ENCODE measurements around the gene USP47. TPM values are rescaled to one million over a fixed set of nuclear protein-coding genes. Genes with fewer than 3 reads are reported as not detected.
A peak's percentile ranks its signal among the peaks of the same experiment; 100 is the strongest.

The USP47 gene
- total RNA-seq, 1 donor from 2014 or later: 54.6 TPM

DNA sequence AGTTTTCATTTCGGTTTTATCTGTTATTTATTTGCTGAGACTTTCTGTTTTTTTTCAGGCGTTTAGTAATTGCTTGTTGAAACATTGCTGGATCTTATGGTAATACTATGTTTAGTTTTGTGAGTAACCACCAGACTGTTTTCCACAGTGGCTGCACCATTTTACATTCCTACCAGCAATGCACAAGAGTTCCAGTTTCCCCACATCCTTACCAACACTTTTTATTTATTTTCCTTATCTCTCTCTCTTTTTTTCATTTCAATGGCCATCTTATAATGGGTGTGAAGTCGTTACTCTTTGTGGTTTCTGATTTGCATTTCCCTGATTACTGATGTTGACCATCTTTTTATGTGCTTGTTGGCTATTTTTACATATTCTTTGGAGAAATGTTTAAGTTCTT lies 23.7 kb downstream of the USP47 start:
- DNase-seq (ENCODE audit: extremely low read depth, low read depth, low spot score): no peak

DNA sequence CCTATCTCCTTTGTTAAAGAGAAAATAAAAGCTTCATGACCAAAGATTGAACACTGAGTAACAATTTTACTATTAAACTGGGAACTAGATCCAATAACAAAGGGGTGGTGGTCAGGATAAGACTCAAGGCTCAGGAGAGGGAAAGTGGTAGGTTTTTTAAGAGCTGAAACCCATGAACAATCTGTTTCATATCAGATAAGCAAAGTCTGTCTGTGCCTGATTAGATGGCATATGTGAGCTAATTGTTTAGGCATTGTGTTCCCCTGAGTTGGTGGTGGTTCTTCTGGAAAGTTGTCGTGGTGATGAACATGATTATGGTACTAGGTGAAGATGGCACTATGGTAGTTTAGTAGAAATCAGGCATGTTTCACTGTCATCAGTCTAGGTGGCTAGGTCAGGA lies 24.4 kb downstream of the USP47 start:
- DNase-seq (ENCODE audit: extremely low read depth, low read depth, low spot score): no peak

DNA sequence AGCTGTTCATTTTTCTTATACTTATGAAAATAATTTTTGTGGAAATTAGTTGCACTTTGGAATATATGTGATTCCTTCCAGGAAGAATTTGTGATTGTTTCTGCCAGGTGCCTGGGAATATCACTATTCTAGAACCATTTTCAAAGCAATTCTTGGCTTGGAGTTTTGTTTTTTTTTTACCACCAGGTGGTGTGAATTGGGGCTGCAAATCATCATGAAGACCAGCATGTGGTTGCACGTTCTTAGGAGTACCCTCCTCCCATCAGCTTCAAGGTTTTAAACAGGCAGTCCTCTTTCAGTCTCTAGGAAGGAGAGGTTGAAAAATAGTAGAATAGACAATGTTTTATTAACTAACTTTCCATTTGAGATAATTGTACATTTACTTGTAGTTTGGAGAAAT lies 25.9 kb downstream of the USP47 start:
- no peak for DNase-seq (ENCODE audit: extremely low read depth, low read depth, low spot score)

DNA sequence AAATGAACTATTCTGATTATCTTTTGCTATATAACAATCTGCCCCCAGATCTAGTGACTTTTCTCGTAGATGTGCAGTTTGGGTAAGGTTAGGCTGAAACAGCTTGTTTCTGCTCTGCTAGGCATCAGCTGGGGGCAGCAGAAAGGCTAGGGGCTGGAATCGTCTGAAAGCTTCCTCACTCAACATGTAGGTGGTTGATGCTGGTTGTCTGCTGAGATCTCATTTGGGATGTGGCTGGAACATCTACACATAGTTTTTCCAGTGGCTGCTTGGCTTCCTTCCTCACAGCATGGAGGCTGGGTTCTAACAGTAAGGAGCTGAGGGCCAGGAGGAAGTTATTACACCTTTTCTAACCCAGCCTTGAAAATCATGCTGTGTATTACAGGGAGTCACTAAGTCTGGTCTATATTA lies 30.2 kb downstream of the USP47 start:
- no peak for DNase-seq (ENCODE audit: extremely low read depth, low read depth, low spot score)

DNA sequence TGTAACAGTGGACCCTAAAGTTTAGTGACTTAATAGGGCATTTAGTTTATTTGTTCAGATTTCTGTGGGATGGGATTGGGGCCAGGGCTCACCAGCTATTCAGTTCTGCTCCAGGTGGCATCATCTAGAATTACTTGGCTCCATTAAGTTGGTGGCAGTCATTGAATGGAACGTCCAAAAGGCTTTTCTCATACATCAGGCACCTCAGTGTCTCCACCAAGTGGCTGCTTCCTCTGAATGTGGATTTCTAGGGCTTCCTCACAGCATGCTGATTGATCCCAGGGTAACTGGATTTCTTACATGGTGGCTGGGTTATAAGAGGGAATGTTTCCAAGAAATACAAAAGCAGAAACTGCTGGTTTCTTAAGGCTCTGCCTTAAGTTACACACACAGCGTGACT lies 34.7 kb downstream of the USP47 start:
- DNase-seq (ENCODE audit: extremely low read depth, low read depth, low spot score): no peak

DNA sequence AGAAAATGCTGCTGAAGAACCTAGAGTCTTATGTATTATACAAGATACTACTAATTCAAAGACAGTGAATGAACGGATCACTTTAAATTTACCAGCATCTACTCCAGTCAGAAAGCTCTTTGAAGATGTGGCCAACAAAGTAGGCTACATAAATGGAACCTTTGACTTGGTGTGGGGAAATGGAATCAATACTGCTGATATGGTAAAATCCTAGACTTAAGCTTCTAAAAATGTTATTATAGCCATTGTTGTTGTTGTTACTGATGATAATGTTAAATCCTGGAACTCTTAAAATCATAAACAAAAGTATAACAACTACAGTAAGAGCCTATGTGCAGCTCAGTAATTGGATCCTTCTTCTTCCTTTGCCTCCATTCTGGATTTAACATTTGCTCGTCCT lies 38.4 kb downstream of the USP47 start:
- DNase-seq (ENCODE audit: extremely low read depth, low read depth, low spot score): no peak

DNA sequence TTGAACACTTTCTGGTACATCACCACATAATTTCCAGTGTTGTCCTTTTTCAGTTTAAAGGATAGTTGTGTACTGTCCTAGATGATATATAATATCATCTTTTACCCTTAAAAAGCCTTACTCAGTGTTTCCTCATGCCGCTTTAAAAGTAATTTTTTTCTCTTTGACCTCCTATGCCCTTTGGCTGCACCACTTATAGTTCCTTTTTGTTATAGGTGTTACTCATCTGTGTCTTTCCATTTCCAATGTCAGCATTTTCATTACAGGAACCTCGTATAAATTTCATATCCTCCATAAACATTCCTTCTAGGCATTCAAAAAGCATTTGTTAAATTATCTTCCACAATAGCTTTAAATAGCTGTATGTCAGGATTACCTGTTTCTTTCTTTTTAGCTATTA lies 40.8 kb downstream of the USP47 start:
- no peak for DNase-seq (ENCODE audit: extremely low read depth, low read depth, low spot score)

DNA sequence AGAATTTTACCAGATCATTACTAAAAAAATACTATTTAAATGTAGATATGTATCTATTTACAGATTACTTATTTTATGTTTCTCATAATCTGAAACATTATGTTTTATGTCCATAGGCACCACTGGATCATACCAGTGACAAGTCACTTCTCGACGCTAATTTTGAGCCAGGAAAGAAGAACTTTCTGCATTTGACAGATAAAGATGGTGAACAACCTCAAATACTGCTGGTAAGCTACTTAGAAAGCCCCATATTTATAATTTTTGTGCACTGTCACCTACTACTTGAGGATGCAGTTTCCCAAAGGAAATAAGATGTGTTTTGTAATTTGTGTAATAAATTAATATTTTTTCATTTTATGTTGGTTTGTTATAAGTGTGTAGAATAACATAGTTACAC lies 42.6 kb downstream of the USP47 start:
- DNase-seq (ENCODE audit: extremely low read depth, low read depth, low spot score): no peak

DNA sequence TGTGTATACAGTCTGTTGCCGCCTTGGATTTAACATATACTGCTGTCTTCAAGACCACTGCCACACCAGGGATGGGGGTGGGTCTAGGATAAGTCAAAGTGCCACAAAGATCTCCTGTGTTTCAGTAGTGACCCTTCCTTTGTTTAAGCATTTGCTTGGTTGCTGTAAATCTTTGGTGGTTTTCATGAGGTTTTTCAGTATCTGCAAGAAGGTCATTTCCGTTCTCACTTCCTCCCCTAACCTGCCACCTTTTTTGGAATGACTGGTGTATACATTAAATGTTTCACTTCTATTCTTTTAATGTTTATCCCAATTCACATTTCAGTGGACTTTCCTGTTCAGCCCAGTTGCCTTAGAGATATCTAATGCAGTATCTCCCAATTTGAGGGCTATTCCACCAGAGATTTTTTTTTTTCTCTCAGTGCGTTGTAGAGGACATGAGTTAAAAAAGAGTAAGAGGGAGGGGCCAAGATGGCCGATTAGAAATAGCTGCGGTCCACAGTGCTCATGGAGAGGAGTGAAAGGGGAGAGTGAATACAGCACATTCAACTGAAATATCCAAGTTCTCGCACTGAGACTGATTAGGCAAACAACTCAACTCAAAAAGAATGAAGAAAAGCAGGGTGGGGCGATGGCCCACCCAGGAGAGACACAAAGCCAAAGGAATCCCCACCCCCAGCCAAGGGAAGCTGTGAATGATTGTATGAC lies 43.2 kb downstream of the USP47 start:
- no peak for DNase-seq (ENCODE audit: extremely low read depth, low read depth, low spot score)

DNA sequence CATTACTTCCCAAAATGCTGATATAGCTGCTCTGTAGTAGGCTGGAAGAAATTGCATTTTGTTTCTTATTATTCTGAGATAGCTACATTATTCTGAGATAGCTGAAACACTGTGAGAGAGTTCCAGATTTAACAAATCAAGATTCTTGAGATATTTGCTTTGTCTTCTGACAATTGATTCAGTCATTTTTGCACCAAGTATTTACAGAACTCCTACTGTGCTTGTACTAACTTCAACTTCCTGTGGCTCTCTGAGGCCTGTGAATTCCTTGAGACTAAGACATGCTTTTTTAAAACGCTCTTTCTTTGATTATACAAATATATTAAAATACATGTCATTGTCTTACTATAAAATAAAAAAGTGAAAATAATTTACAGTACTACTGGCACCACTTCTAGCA lies 52.7 kb downstream of the USP47 start:
- DNase-seq (ENCODE audit: extremely low read depth, low read depth, low spot score): no peak

DNA sequence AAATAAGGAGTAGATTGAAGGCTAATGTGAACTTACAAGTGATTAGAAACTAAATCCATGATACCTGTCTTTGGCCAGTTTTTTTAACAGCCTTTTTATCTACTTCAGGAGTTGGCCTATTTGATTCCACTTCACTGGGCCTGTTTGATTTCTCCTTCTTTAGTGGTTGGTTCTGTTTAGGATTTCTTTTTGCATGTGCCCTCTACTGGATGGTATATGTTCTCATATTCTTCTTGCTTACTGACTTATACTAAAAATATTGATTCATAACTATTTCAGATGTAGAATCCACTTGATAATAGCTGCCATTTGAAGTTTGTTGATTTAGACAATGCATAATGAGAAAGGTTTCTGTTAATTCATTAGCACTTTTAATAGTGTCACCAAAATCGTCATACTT lies 53.9 kb downstream of the USP47 start:
- DNase-seq (ENCODE audit: extremely low read depth, low read depth, low spot score): no peak

DNA sequence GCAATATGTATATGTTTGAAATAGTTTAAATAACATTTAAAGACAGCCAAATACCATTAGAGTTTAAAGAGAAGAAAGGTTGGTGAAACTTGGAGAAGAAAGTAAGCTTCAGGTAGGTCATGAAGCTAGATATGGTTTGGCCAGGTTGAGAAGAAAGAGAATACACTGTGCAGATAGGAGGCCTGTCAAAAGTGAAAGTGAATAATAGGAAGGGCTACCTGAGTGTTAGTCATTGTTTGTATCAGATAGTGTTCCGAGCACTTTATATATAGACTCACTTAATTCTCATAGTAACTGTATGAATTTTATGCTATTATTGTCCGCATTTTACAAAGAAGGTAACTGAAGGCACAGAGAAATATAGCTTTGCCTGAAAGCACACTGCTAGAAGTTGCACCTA lies 56.9 kb downstream of the USP47 start:
- DNase-seq (ENCODE audit: extremely low read depth, low read depth, low spot score): no peak

DNA sequence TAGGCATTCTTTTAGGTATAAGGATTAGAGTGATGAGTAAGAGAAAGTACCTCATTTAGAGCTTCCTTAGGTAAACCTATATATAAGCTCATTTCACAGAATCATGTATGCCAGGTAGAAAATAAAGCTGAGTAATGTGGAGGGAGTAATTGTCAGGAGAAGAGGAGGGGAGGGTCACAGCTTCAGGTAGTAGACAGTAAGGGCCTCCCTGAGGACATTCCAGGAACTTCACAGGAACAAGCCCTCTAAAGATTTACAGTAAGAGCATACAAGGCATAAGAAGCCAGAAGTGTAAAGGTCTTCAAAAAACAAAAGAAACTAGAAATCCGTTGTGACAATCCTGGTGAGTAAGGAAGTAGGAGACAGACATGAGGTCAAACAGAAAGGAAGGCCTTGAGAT lies 57.6 kb downstream of the USP47 start:
- no peak for DNase-seq (ENCODE audit: extremely low read depth, low read depth, low spot score)

DNA sequence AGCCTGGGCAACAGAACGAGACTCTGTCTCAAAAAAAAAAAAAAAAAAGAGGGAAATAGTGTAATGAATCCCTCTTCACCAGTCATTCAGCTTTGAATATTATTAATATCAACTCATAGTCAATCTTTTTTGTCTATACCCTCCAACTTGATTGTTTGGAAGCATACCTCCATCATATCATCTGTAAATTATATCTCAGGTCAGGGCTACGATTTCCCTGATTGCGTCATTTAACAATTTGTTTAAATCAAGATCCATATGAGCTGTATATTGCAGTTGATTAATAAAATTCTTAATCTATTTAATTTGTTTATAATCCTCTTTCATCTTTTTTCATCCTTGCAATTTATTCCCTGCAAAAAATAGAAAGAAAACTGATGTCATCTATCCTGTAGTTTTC lies 60.2 kb downstream of the USP47 start:
- DNase-seq (ENCODE audit: extremely low read depth, low read depth, low spot score): no peak

DNA sequence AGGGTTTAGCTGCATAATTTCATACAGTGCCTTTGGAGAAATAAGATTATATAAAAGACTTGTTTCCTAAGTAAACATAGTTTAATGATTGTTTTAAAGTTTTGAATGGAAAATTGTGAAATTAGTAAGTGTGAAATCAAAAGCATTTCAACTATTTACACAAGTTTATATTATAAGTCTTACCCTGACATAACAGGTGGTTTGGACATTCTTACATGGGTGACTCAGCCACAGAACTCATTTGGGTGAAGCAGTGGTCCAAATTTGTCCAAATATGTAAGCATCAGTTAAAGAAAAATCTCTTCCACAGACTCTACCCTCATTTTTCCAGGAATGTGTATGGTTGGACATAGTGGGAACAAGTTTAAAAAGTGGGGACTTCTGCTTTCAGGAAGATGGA lies 68.0 kb downstream of the USP47 start:
- no peak for DNase-seq (ENCODE audit: extremely low read depth, low read depth, low spot score)

DNA sequence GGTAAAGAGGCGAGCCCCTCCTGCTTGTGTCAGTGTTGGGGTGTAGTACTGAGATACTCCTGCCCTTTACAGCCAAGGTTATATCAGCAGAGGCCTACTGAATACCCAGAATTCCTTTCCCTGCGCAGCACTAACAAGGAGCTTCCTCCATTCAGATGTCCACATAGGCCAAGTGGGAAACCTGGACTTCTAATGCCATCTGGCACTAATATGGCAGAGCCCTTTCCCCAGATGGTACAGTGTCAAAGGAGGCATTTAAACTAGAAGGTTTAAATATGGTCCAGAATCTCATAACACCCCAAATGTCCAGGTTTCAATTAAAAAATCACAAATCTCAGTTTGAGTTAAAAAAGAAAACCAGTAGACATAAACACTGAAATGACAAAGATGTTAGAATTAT lies 68.8 kb downstream of the USP47 start:
- DNase-seq (ENCODE audit: extremely low read depth, low read depth, low spot score): no peak

DNA sequence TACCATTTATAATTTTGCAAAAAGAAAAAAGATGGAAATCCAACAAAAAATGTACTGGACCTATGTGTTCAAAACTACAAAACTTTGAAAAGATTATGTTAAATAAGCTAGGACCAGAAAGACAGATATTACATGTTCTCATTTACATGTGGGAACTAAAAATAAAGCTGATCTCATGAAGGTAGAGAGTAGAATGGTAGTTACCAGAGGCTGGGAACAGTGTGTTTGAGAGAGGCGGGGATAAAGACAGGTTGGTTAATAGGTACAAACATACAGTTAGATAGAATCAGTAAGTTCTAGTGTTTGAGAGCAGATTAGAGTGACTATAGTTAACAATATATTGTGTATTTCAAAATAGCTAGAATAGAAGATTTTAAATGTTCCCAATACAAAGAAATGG lies 71.6 kb downstream of the USP47 start:
- DNase-seq (ENCODE audit: extremely low read depth, low read depth, low spot score): no peak

DNA sequence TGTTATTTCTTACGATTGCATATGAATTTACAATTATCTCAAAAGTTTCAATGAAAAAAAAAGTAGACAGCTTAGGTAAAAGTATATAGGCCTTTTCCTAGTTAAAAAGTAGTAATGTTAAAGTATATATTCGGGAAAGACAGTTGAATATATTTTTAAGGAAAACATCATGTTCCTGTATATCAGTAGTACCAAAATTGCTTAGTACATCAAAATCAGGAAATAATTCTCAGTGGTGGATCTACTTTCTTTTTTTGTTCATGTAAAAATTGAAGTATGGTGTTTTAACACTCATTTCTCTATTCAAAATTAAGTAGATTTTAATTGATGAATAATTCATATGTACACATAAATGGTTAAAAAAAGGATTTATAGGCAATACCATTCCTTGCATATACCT lies 73.9 kb downstream of the USP47 start:
- DNase-seq (ENCODE audit: extremely low read depth, low read depth, low spot score): no peak

DNA sequence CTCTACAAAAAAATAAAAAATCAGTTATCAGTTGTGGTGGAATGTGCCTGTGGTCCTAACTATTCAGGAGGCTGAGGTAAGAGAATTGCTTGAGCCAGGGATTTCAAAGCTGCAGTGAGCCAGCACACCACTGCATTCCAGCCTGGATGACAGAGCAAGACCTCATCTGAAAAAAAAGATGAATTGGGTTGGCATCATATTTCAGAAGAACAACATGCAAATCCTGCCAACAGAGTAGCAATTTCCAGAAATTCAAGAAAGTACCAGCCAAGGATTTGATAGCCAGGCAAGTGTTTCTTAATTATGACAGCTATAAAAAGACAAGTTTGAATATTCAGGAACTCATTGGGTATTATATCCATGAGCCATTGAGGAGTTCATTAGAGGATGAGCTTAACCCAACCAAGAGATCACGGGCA lies 75.2 kb downstream of the USP47 start:
- DNase-seq (ENCODE audit: extremely low read depth, low read depth, low spot score): no peak

DNA sequence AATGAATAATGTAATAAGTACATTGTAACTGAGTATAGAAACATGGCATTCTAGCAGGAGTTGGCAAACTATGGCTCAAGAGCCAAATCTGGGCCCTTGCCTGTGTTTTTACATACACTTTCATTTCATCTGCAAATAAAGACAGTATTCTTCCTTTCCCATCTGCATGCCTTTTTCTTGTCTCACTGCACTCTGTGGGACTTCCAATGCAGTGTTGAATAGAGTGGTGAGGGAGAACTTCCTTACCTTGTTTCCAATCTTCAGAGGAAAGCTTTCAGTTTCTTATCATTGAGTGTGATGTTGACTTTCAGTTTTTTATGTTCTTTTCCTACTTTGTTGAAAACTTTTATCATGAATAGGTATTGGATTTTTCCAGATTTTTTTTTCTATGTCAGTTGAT lies 82.1 kb downstream of the USP47 start:
- DNase-seq (ENCODE audit: extremely low read depth, low read depth, low spot score): no peak

DNA sequence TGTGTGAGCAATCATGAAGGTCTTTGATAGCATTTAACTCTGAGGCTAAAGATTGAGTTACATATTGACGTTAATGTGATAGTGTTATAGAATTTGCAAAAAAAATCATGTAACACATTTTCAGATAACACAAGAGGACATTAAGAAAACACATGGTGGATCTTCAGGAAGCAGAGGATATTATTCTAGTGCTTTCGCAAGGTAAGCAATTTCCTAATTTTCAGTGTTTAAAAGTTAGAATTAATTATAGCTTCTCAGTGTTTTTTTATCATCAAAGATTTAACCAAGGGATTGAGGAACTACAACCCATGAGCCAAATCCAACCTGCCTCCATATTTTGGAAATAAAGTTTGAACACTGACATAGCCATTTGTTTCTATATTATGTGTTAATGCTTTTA lies 88.1 kb downstream of the USP47 start:
- DNase-seq (ENCODE audit: extremely low read depth, low read depth, low spot score): no peak

DNA sequence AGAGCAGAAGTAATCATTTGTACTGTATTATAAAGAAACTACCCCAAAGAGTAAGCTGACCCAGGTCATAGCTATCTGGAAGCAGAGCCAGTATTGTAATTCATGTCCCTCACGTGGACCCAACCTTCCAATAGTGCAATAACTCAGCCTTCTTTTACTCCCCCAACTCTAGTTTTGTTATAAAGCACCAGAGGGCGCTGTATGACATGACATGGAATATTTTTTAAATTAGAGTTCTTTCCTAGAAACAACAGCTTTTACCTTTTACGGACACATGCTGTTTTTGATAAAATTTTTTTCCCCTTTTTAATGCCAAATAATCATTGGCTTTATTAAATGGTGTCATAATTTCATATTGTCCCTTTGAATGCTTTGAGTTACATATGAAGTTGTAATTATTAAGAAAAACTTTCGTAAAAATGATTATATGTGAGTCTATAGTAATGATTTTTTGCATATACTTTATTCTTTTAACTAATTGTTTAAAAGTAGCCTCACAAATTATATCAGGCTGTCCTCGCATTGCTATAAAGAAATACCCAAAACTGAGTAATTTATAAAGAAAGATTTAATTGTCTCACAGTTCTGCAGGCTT lies 89.8 kb downstream of the USP47 start:
- DNase-seq (ENCODE audit: extremely low read depth, low read depth, low spot score): peak; percentile 55

DNA sequence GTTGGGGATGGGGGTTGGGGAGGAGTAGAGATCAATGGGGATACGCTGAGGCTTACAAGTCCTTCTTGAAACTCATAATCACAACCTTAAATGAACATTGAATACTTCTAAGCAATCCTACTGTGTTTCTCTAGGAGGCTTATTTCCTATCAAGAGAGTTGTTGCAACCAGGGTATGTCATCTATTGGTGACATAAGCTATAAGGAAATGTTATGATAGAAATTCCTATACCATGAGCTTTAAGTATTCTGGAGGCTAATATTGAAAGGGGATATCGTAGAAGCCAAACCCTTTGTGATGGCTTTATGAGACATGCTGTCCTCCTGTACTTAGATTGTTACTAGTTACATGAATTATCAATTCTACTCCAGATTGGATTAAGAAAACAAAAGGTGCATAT lies 93.8 kb downstream of the USP47 start:
- DNase-seq (ENCODE audit: extremely low read depth, low read depth, low spot score): no peak

All from glomerular endothelial cell (primary cell).